ENCODE results near the gene ECE2.

The ECE2 gene

DNA sequence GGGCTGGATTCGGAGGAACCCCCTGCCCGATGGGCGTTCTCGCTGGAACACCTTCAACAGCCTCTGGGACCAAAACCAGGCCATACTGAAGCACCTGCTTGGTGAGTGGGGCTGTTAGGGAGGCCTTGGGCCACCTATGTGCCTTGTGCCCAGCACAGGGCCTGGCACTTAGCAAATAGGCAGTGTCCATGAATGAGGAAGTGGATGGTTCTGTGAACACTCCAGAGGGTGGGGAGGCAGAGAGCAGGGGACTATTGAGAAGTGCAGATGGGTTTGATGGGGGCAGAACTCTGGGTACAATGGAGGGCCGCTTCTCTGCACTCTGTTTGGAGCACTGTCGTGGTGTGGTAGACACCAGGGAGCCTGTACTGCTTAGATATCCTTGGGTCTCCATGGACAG is 1.5 kb downstream of the ECE2 start:
- DNase-seq = no peak

DNA sequence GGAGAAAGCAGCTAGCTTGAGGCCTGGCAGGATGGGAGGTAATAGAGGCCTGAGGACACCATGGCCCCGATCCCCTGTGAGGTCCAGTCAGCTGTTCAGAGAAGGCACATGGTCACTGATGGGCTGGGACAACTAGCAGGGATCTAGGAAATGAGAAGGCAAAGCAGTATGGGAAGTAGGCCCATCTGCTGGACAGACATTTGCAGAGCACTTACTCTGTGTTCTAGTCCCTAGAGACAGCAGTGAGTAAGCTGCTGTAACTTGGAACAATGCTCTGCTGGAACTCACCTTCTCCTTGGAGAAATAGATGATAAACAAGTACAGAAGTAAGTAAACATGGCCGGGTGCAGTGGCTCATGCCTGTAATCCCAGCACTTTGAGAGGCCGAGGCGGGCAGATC is 7.1 kb downstream of the ECE2 start:
- DNase-seq = no peak

DNA sequence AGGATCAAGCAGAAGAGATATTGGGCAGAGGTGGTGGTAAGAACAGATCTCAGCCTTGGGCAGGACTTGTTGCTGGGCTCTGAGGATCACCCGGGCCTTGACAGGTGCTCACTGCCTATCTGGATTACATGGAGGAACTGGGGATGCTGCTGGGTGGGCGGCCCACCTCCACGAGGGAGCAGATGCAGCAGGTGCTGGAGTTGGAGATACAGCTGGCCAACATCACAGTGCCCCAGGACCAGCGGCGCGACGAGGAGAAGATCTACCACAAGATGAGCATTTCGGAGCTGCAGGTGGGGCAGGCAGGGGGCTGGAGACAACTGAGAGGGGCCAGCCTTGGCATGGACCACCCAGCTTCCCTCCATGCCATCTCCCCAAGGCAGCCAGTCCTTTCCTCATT is 7.9 kb downstream of the ECE2 start:
- DNase-seq = no peak

DNA sequence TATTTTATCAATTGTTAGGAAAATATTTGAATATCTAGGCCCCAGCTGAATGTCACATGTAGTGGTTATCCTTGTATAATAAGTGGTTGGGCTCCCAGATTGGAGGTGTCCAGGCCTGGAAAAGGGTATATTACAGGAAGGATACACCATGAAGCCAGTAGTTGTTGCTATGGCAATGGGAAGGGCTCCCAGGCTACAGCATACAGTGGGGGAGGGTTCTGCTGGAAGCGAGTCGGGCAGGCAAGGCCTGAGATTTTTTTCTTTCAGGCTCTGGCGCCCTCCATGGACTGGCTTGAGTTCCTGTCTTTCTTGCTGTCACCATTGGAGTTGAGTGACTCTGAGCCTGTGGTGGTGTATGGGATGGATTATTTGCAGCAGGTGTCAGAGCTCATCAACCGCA is 8.9 kb downstream of the ECE2 start:
- peak; percentile 24 for DNase-seq

DNA sequence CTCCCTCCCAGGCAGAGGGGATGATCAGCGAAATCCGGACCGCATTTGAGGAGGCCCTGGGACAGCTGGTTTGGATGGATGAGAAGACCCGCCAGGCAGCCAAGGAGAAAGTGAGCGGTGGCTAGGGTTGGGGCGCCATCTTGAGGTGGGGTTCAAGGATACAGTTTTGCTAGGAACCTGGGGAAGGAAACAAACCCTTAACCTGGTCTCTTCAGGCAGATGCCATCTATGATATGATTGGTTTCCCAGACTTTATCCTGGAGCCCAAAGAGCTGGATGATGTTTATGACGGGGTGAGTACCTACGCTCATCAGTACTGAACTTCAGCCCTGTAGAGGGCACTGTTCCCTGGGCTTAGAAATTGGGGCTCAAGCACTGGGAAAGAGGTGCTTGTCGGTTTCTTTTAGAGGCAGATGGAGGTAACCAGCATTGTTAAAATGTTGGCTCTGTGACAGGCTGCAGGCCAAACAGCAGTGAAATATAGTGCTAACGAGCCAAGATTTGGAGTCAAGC is 13.7 kb downstream of the ECE2 start:
- peak; percentile 68 for DNase-seq

DNA sequence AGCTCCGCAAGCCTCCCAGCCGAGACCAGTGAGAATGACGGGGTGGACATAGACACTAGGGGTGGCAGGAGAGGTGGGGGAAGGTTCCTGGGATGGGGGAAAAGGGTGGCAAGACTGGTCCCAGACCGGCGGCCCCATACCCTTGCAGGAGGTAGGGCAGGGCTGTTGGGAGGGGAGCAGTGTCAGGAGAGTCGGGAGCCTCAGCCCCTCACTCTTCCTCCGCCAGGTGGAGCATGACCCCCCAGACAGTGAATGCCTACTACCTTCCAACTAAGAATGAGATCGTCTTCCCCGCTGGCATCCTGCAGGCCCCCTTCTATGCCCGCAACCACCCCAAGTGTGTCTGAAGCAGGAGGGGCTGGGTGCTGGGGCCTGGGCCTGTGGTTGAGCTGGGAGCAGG is 14.5 kb downstream of the ECE2 start:
- no peak for DNase-seq

DNA sequence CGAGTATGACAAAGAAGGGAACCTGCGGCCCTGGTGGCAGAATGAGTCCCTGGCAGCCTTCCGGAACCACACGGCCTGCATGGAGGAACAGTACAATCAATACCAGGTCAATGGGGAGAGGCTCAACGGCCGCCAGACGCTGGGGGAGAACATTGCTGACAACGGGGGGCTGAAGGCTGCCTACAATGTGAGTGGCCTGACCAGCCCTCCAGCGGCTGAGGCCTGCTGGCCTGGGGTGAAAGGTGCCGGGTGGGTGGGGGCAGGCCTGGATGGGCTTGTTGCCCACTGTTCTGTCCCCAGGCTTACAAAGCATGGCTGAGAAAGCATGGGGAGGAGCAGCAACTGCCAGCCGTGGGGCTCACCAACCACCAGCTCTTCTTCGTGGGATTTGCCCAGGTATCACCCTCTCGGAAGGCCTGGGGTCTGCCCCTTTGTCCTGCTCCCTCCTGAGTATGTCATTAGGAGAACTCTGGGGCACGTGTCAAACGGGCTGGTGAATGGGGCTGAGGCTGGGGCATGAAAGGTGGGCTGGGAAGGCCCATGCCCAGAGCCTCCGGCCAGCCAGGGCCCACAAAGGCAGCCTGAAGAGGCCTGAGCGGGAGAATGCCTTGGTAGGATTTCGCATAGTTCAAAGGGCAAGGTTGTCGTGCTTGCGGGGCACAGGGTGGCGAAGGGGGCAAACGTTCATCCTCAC is 15.4 kb downstream of the ECE2 start:
- DNase-seq = no peak

DNA sequence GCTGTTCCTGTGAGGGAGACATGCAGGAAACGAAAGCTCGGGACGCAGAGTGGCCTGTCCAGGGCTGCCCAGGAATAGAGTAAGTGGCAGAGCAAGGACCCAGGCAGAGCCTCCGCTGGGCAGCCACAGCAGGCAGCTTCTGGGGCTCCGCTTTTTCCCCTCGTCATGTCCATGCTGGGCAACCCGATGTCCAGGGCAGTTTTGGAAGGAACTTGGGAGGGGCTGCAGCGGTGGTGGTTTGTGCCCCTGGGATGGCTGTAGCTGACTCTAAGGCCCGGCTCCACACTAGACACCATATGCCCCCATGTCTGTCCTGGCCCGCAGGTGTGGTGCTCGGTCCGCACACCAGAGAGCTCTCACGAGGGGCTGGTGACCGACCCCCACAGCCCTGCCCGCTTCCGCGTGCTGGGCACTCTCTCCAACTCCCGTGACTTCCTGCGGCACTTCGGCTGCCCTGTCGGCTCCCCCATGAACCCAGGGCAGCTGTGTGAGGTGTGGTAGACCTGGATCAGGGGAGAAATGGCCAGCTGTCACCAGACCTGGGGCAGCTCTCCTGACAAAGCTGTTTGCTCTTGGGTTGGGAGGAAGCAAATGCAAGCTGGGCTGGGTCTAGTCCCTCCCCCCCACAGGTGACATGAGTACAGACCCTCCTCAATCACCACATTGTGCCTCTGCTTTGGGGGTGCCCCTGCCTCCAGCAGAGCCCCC is 16.1 kb downstream of the ECE2 start:
- DNase-seq = no peak

DNA sequence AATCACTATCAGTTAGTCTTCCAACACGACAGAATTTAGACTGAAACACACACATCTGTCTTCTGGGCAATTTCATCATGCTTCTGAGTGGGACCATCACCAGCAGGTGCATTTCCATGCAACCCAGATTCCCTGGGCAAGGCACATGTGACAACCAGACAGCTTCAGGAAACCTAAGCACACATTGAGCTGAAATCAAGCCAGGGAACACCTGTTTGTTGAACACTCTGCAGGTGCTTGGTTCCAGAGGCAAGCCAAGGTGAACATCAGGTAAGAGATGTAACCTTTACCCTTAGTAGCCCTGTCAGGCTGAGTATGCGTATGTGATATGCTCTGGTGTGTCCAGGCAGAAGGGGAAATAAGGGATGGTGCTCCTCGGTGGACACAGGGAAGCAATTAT is 19.9 kb downstream of the ECE2 start:
- no peak for DNase-seq

DNA sequence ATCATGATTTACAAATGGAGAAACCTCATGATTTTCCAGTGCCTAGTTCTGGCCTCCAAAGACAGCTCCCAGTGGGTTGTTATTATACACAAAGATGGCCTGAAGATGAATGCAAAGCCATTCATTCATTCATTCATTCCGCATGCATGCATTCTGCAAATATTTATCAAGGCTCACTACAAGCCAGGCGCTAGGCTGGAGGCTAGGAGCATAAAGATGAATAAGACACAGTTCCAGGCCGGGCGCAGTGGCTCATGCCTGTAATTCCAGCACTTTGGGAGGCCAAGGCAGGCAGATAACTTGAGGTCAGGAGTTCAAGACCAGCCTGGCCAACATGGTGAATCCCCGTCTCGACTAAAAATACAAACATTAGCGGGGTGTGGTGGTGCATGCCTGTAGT is 20.8 kb downstream of the ECE2 start:
- DNase-seq = no peak

DNA sequence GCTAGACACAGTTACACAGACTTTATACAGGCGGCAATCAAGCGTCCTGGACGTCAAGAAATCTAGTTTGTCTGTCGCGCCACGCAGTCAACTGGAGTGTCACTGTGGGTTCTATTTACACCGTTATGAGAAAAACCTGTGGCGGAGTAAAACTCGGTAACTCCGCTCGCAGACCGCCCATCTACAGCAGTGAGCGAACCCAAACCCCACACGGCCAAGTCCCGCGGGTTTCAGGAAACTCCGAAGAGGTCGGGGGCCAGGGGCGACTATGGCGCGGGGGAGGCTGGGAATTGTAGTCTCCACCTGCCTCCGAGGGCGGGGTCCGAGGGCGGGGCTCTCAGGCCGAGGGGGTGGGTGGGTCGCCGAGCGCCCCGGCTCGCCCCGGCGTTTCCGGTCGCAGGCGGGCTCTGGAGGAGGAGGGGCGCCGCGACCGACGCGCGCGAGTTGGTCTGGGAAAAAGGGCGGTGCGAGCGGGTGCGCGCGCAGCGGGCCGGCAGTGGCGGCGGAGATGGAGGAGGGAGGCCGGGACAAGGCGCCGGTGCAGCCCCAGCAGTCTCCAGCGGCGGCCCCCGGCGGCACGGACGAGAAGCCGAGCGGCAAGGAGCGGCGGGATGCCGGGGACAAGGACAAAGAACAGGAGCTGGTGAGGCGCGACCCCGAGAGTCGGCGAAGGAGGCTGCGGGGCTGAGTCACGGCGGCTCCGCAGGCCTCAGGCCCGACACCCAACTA is 23.1 kb downstream of the ECE2 start, which contains the start of gene PSMD2:
Gene PSMD2, plus strand, starts transcription at position 483 of the 729 bp plus-strand sequence. Its CDS starts 26 bp downstream, at position 509.
- peak; percentile 98 for DNase-seq

DNA sequence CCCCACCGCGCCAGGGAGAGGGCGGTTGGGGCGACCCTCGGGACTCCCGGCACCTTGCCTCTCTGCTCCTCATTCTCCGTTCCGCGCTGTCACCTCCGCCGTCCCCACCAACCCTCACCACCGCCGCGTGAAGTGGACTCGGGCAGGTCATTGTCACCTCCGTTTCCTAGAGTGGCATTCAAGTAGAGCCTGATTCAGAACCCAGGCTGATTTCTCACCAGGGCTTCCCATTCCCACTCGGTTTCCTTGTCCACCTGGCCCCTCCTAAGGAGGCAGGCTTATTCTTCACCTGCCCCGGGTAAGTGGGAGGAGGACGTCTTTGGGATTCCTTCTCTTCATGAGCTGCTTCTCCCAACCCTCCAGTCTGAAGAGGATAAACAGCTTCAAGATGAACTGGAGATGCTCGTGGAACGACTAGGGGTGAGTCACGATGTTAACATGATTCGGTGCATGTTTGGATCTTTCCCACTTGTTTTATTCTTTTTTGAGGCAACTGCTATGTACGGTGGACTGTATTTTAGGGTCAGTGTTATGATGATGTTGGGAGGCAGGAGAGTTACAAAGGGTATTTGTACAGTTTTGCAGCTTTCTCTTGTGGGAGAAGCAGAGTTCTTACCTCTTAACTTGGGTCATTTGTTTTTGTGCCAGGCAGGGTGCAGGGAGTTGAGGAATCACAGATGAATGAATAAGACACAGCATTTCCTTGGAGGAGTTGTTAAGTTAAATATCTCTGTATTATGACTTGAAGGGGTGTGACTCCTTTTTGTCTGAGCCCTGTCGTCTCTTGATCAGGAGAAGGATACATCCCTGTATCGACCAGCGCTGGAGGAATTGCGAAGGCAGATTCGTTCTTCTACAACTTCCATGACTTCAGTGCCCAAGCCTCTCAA is 23.9 kb downstream of the ECE2 start:
- DNase-seq = no peak

DNA sequence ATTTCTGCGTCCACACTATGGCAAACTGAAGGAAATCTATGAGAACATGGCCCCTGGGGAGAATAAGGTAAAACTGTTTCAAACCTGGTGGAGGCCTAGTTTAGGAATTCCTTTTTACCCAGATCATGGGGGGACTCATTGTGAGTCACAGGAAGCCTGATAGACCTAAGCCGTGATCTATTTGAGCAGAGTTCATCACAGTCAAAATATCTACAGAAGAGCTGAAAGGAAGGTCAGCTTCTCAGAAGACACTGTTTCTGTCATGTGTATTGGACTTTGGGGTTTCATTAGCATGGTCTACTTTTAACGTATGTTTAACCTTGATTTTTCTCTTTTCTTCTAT is 24.5 kb downstream of the ECE2 start:
- no peak for DNase-seq

DNA sequence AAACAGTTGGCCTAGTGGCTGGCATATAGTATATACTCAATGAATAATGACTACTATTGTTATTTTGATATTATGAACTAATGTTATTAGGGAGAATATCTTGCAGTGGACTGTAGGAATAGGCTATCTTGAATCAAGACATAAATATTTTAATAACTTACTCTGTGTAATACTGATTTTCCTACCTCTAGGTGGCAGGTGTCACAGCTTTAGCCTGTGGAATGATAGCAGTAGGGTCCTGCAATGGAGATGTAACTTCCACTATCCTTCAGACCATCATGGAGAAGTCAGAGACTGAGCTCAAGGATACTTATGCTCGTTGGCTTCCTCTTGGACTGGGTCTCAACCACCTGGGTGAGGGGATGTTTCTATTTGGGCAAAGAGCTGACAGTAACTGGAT is 29.8 kb downstream of the ECE2 start:
- no peak for DNase-seq

DNA sequence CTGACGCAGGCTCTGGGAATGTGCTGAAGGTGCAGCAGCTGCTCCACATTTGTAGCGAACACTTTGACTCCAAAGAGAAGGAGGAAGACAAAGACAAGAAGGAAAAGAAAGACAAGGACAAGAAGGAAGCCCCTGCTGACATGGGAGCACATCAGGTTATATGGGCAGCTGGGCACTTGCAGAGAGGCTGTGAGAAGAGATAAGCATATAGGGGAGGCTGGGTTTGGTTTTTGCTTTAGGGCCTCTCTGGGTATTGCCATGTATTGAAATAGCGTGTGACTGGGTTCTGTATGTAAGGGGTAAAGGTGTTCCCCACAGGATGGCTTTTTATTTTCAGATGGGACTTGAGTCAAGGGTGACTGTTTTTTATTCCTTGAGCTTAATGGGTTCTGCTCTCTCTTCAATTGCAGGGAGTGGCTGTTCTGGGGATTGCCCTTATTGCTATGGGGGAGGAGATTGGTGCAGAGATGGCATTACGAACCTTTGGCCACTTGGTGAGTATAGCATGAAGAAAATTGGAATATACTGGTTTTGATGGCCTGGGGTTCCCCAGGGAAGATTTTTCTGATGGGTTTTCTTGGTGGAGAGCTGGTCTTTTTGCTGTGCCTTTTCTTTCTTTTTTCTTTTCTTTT is 30.6 kb downstream of the ECE2 start:
- no peak for DNase-seq

DNA sequence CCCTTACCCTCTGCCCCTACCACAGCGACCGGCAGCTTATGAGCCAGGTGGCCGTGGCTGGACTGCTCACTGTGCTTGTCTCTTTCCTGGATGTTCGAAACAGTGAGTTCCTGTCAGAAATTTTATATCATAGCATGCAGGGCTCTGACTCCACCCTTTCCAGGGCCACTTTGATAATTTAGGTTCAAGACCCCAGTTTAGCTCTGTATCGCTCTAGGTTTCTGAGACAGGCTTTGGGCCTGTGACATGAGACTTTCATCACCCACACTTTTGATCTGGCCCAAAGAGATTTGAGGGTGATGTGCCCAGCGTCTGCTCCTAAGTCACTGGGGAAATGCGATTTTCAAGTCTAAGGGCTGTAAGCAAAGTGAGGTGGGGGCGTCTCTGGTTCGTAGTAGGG is 32.1 kb downstream of the ECE2 start:
- no peak for DNase-seq

DNA sequence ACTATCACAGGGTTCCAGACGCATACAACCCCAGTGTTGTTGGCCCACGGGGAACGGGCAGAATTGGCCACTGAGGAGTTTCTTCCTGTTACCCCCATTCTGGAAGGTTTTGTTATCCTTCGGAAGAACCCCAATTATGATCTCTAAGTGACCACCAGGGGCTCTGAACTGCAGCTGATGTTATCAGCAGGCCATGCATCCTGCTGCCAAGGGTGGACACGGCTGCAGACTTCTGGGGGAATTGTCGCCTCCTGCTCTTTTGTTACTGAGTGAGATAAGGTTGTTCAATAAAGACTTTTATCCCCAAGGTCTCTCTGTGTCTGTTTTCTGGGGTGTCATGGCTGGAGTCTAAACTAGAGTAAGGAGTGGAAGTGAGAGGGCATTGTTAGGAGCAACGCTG is 32.9 kb downstream of the ECE2 start:
- DNase-seq = no peak

DNA sequence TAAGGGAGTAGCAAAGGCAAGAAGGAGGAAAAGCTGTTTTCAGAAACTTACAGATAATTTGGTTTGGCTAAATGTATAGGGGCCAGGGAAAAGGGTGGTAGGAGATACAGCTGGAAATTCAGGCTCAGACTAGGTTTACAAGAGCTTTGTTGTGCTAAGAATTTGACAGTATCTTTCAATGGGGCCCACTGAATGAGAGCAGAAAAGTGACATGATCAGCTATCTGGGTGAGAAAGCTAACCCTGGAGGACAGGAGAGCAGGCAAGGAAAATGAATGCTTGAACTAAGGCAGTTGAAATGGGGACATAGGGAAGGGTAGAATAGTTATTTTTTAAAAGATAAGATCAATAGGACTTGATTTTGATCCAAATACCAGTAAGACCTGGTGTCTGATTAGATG is 35.8 kb downstream of the ECE2 start:
- DNase-seq = no peak

DNA sequence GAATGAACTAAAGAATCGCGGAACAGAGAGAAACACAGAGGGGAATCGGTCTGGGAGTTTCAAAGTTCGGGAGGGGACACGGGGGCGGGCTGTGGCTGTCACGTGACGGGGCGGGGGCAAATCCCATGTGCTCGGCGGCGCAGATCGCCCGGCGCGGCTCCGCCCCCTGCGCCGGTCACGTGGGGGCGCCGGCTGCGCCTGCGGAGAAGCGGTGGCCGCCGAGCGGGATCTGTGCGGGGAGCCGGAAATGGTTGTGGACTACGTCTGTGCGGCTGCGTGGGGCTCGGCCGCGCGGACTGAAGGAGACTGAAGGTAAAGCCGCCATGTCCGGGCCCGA is 38.5 kb downstream of the ECE2 start, which contains the start of gene EIF4G1:
Gene EIF4G1, plus strand, starts transcription at position 244 of the 337 bp plus-strand sequence. CDS start 1,191 bp downstream, outside the sequence.
- DNase-seq = peak; percentile 91

DNA sequence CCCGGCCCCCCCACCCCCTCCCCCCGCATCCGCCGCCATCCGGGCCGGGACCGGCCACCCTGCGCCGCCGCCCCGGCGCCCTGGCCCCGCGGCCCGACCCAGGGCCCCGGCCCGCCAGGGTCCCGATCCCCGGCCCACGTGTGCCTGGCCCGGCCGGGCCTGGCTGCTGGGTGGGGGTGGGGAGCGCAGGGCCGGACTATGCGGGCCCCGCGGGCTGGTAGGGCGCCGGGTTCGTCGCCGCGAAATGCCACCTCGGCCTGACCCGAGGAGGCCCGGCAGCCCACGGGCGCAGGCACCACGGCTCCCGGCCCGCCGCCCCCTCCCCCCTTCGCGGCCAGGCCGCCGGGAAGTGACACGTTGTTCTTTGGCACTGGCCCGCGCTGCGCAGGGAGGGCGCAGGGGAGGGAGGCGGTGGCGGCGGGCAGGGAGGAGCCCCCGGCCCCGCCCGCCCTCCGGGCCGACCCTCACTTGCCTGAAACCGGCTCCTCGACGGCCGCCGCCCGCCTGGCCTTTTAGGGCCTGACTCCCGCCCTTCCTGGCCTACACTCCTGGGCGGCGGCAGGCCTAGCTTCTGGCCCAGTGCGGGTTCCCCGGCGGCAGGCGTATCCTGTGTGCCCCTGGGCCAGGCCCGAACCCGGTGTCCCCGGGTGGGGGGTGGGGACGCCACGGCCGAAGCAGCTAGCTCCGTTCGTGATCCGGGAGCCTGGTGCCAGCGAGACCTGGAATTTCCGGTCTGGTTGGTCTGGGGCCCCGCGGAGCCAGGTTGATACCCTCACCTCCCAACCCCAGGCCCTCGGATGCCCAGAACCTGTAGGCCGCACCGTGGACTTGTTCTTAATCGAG is 39.1 kb downstream of the ECE2 start:
- DNase-seq = peak; percentile 54

DNA sequence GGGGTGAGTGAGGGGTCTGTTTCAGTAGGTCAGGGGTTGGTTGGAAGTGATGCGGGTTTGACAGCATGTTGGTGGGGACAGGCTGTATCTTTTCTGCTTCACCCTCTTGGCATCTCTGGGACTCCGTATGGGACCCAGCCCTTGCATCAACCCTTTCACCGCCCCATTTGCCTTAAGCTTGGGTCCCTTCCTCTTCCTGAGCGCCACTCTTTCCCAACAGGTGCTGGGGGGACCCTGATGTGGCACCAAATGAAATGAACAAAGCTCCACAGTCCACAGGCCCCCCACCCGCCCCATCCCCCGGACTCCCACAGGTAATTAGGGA is 39.7 kb downstream of the ECE2 start:
- DNase-seq = no peak

All from stimulated activated CD4-positive, alpha-beta T cell treated with anti-CD3 and anti-CD28 coated beads, Interleukin-1b, Interleukin-23, amount 100 ng/mL, for 48 hours (primary cell).